HepG2 (cell line): ENCODE measurements around the gene GJE1. TPM values are rescaled to one million over a fixed set of nuclear protein-coding genes. Genes with fewer than 3 reads are reported as not detected.
A peak's percentile ranks its signal among the peaks of the same experiment; 100 is the strongest.

ENCODE experiments used
- ATM ChIP-seq: fragments of 450-650 bp; IDR thresholded peaks from 2 replicates; pipeline ENCODE4 v1.7.1; 2017; ENCODE audit warnings: mild to moderate bottlenecking, borderline replicate concordance
- CREB1 ChIP-seq, 2 experiments: fragments of 450-650 bp in 1 of 2; IDR thresholded peaks; 2 replicates each; pipeline ENCODE4 v1.6.1; 2016 to 2017; ENCODE audit warnings: control low read depth in 1 of 2, mild to moderate bottlenecking in 1 of 2, missing compliant biosample characterization in 1 of 2, missing genetic modification characterization in 1 of 2
- FOXM1 ChIP-seq: sonication (generic); formaldehyde crosslinking; IDR thresholded peaks from 2 replicates; pipeline ENCODE4 v1.5.0; 2020; ENCODE audit warnings: missing genetic modification reagents
- HES4 ChIP-seq: sonication (generic); formaldehyde crosslinking; IDR thresholded peaks from 2 replicates; pipeline ENCODE4 v1.9.0; 2021; ENCODE audit warnings: mild to moderate bottlenecking, missing genetic modification reagents, borderline replicate concordance
- NFRKB ChIP-seq: fragments of 450-650 bp; IDR thresholded peaks from 2 replicates; pipeline ENCODE4 v1.6.1; 2017
- TFAP4 ChIP-seq: sonication (generic); IDR thresholded peaks from 2 replicates; pipeline ENCODE4 v1.6.1; 2016; ENCODE audit warnings: low read depth, borderline replicate concordance
- YEATS2 ChIP-seq: sonication (generic); formaldehyde crosslinking; IDR thresholded peaks from 2 replicates; pipeline ENCODE4 v1.4.0; 2020; ENCODE audit warnings: missing genetic modification reagents, borderline replicate concordance
- ZBTB26 ChIP-seq: IDR thresholded peaks from 2 replicates; pipeline ENCODE4 v1.6.1; 2016; ENCODE audit warnings: missing compliant biosample characterization, missing genetic modification reagents, borderline replicate concordance
- ZNF17 ChIP-seq: sonication (generic); formaldehyde crosslinking; IDR thresholded peaks from 2 replicates; pipeline ENCODE4 v1.5.0; 2020; ENCODE audit warnings: mild to moderate bottlenecking, missing genetic modification reagents
- ZNF547 ChIP-seq: sonication (generic); formaldehyde crosslinking; IDR thresholded peaks from 2 replicates; pipeline ENCODE4 v1.5.1; 2020; ENCODE audit warnings: mild to moderate bottlenecking, missing genetic modification reagents
- ZNF792 ChIP-seq: IDR thresholded peaks from 2 replicates; pipeline ENCODE4 v1.6.1; 2016
- polyA plus RNA-seq, 8 experiments: library from polyadenylated mRNA; depleted of rRNA in 3 of 8; stranded (reverse) in 7 of 8; unstranded in 1 of 8; fragments of >200 nt; fragmentation: Illumina TruSeq in 4 of 8; extraction: Trizol in 4 of 8; gene quantifications; 2 replicates each; pipeline versions ENCODE4 v1.2.1 to v1.2.3, GENCODE V29; 2011 to 2016; ENCODE audit warnings: low read depth in 4 of 8, missing spikeins in 1 of 8, mixed read lengths in 1 of 8; ENCODE audit not compliant: insufficient read depth in 1 of 8
- total RNA-seq, 5 experiments: library from RNA; depleted of rRNA; stranded (reverse); fragments of >200 nt; fragmentation: Illumina TruSeq; extraction: Trizol; gene quantifications; 2 replicates each; pipeline ENCODE4 v1.2.3, GENCODE V29; 2016; ENCODE audit warnings: low read depth in 1 of 5
- TF ChIP-seq, protein P1 (sequence below): sonication (generic); formaldehyde crosslinking; IDR thresholded peaks from 2 replicates; pipeline ENCODE4 v1.5.0; 2020; ENCODE audit warnings: mild to moderate bottlenecking, missing genetic modification reagents, borderline replicate concordance
- TF ChIP-seq, protein P2 (sequence below): IDR thresholded peaks from 2 replicates; pipeline ENCODE4 v1.6.1; 2016; ENCODE audit warnings: missing compliant biosample characterization, missing genetic modification reagents, borderline replicate concordance
- TF ChIP-seq, protein P3 (sequence below), 2 experiments: sonication (generic) in 1 of 2; formaldehyde crosslinking in 1 of 2; IDR thresholded peaks; 2 replicates each; pipeline versions ENCODE4 v1.4.0 to v1.6.1; 2018 to 2020; ENCODE audit warnings: missing genetic modification reagents in 2 of 2, borderline replicate concordance in 1 of 2, low read depth in 1 of 2, mild to moderate bottlenecking in 1 of 2, missing biosample characterization in 1 of 2

Gene GJE1
- total and polyA plus RNA-seq, 2 of the 13 experiments (the other 11 are each of a cell fraction or from before 2014, with no cell fraction given), result not detected

- TF ChIP-seq, protein P1, sequence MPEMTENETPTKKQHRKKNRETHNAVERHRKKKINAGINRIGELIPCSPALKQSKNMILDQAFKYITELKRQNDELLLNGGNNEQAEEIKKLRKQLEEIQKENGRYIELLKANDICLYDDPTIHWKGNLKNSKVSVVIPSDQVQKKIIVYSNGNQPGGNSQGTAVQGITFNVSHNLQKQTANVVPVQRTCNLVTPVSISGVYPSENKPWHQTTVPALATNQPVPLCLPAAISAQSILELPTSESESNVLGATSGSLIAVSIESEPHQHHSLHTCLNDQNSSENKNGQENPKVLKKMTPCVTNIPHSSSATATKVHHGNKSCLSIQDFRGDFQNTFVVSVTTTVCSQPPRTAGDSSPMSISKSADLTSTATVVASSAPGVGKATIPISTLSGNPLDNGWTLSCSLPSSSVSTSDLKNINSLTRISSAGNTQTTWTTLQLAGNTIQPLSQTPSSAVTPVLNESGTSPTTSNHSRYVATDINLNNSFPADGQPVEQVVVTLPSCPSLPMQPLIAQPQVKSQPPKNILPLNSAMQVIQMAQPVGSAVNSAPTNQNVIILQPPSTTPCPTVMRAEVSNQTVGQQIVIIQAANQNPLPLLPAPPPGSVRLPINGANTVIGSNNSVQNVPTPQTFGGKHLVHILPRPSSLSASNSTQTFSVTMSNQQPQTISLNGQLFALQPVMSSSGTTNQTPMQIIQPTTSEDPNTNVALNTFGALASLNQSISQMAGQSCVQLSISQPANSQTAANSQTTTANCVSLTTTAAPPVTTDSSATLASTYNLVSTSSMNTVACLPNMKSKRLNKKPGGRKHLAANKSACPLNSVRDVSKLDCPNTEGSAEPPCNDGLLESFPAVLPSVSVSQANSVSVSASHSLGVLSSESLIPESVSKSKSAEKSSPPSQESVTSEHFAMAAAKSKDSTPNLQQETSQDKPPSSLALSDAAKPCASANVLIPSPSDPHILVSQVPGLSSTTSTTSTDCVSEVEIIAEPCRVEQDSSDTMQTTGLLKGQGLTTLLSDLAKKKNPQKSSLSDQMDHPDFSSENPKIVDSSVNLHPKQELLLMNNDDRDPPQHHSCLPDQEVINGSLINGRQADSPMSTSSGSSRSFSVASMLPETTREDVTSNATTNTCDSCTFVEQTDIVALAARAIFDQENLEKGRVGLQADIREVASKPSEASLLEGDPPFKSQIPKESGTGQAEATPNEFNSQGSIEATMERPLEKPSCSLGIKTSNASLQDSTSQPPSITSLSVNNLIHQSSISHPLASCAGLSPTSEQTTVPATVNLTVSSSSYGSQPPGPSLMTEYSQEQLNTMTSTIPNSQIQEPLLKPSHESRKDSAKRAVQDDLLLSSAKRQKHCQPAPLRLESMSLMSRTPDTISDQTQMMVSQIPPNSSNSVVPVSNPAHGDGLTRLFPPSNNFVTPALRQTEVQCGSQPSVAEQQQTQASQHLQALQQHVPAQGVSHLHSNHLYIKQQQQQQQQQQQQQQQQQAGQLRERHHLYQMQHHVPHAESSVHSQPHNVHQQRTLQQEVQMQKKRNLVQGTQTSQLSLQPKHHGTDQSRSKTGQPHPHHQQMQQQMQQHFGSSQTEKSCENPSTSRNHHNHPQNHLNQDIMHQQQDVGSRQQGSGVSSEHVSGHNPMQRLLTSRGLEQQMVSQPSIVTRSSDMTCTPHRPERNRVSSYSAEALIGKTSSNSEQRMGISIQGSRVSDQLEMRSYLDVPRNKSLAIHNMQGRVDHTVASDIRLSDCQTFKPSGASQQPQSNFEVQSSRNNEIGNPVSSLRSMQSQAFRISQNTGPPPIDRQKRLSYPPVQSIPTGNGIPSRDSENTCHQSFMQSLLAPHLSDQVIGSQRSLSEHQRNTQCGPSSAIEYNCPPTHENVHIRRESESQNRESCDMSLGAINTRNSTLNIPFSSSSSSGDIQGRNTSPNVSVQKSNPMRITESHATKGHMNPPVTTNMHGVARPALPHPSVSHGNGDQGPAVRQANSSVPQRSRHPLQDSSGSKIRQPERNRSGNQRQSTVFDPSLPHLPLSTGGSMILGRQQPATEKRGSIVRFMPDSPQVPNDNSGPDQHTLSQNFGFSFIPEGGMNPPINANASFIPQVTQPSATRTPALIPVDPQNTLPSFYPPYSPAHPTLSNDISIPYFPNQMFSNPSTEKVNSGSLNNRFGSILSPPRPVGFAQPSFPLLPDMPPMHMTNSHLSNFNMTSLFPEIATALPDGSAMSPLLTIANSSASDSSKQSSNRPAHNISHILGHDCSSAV, result no peak
- TF ChIP-seq YEATS2 (CRISPR knock-in tag) (peak; percentile 98), TFAP4 (peak; percentile 73), HES4 (CRISPR knock-in tag) (no peak), FOXM1 (CRISPR knock-in tag) (0 out of 2 replicates have a peak, but pooled peaks have one; percentile 29), ZBTB26 (CRISPR knock-in tag) (peak; percentile 90), NFRKB (no peak), ATM (no peak), ZNF547 (peak; percentile 90), CREB1 (IDR thresholded peaks at IDR 0.05) (peak; percentile 78), CREB1 (CRISPR knock-in tag; IDR thresholded peaks at IDR 0.05) (peak; percentile 96), ZNF17 (CRISPR knock-in tag) (peak; percentile 79; the same call in 1 of the 2 replicates), ZNF792 (CRISPR knock-in tag) (peak; percentile 98)
- TF ChIP-seq, protein P2, sequence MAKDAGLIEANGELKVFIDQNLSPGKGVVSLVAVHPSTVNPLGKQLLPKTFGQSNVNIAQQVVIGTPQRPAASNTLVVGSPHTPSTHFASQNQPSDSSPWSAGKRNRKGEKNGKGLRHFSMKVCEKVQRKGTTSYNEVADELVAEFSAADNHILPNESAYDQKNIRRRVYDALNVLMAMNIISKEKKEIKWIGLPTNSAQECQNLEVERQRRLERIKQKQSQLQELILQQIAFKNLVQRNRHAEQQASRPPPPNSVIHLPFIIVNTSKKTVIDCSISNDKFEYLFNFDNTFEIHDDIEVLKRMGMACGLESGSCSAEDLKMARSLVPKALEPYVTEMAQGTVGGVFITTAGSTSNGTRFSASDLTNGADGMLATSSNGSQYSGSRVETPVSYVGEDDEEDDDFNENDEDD (CRISPR knock-in tag), result peak; percentile 94
- TF ChIP-seq, protein P3, sequence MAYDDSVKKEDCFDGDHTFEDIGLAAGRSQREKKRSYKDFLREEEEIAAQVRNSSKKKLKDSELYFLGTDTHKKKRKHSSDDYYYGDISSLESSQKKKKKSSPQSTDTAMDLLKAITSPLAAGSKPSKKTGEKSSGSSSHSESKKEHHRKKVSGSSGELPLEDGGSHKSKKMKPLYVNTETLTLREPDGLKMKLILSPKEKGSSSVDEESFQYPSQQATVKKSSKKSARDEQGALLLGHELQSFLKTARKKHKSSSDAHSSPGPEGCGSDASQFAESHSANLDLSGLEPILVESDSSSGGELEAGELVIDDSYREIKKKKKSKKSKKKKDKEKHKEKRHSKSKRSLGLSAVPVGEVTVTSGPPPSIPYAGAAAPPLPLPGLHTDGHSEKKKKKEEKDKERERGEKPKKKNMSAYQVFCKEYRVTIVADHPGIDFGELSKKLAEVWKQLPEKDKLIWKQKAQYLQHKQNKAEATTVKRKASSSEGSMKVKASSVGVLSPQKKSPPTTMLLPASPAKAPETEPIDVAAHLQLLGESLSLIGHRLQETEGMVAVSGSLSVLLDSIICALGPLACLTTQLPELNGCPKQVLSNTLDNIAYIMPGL (CRISPR knock-in tag; IDR thresholded peaks at IDR 0.05; ENCODE audit: borderline replicate concordance in 1 of 2, low read depth in 1 of 2), result peak; percentile 99 to 100
Measured at GRCh38 chr6:142146828-142147662, 14.3 kb downstream of the GJE1 start, which contains the start of the genes NMBR and VTA1 (continued).
